ENCODE data around the gene PLA2G4A.

The PLA2G4A gene

DNA sequence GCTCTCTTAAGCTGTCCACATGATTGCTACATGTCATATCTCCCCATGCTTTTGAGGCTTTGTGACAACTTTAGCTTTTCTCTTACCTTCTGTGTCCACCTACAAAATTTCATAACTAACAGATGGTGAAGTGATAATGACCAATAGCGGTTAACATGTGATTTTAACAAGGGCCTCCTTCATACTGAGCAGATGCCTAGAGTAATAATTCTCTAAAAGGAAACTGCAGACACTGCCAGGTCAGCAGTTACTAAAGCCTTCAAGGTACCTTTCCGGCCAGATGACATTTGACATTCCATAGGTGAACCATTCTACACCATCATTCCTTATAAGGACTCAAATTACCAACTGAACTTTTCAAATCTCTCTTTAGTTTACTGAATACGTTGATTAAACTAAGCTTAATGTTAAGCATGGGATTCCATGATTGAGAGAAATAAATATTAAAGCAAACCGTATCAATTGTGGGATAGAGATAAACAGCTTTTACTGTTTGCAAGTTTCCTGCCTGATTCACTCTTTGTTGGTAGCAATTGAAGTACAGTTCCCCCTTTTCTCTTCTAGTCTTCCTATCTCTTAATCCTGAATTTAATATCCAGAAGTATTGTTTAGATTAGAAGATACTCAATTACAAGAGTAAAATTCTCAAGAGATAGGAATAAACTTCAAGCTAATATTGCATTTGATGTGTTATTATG, 205.1 kb downstream of the PLA2G4A start:
- H3K36me3 ChIP-seq = no peaks in the 10 kb centered on the region
- no peaks in the 10 kb centered on the region for H3K27me3 ChIP-seq
- TF ChIP-seq CTCF (IDR thresholded peaks at IDR 0.05; ENCODE audit: low read depth, low read length) = no peak
- no peak overlapping the region for H3K4me3 ChIP-seq (ENCODE audit: low read depth, low read length)
- DNase-seq = no peak
- no peaks in the 10 kb centered on the region for H3K9me3 ChIP-seq
- H3K4me1 ChIP-seq = peaks cover 4% of the 10 kb centered on the region; the same call in 1 of the 2 replicates

DNA sequence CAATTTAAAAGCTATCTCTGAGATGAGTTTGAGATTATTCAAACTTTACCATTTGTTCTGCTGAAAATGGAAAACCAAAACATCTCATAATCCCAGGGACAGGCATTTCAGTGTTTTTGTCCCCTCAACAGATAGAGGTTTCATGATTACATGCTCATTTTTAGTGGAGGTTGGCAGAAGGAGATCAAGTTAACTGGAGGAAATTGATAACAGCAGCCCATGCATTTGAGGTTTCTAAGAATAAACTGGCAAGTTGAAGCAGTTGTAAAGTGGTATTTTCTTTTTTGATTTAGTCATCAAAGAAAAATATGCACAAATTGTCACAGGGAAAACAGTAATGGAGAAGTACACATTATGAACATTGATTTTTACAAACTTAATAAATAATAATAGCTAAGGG, 205.8 kb downstream of the PLA2G4A start:
- H3K36me3 ChIP-seq = no peaks in the 10 kb centered on the region
- H3K4me3 ChIP-seq (ENCODE audit: low read depth, low read length) = no peak overlapping the region
- no peak for DNase-seq
- H3K4me1 ChIP-seq = peaks cover 4% of the 10 kb centered on the region; the same call in 1 of the 2 replicates
- no peaks in the 10 kb centered on the region for H3K9me3 ChIP-seq
- no peaks in the 10 kb centered on the region for H3K27me3 ChIP-seq
- no peak for TF ChIP-seq CTCF (IDR thresholded peaks at IDR 0.05; ENCODE audit: low read depth, low read length)

DNA sequence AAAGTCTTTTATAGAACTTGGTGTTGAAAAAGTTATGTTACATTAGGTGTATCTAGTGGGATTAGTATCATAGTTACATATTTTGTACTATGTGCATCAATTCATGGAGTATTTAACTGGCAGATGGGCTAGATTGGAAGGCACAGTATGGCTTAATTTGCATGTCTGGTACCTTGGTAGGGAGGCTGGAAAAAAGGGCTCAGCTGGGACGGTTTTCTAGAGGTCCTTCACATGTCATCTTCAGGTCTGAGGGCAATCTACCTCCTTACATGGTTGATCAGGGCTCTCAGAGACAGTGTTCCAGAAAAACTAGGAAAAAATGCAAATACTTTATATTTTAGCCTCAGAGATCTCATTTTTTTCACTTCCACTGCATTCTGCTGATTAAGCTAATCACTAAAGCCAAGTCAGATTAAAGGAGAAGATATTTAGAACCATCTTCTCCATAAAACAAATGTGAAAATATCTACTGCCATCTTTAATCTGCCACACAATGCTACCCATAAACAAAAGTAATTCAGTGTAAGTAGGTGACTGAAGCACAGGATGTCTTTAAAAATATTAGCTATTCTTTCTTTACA, 209.3 kb downstream of the PLA2G4A start:
- TF ChIP-seq CTCF (IDR thresholded peaks at IDR 0.05; ENCODE audit: low read depth, low read length) = no peak
- DNase-seq = no peak
- Histone ChIP-seq H3K4me3 (ENCODE audit: low read depth, low read length) (no peak overlapping the region), H3K36me3 (no peaks in the 10 kb centered on the region), H3K9me3 (no peaks in the 10 kb centered on the region), H3K4me1 (peaks cover 4% of the 10 kb centered on the region; the same call in 1 of the 2 replicates), H3K27me3 (no peaks in the 10 kb centered on the region)
